ENCODE measurements around the gene VEZF1. TPM values are rescaled to one million over a fixed set of nuclear protein-coding genes. Genes with fewer than 3 reads are reported as not detected.

The VEZF1 gene
- total and polyA plus RNA-seq, 2 experiments from 2014 or later = 36.0 to 67.7 TPM

DNA sequence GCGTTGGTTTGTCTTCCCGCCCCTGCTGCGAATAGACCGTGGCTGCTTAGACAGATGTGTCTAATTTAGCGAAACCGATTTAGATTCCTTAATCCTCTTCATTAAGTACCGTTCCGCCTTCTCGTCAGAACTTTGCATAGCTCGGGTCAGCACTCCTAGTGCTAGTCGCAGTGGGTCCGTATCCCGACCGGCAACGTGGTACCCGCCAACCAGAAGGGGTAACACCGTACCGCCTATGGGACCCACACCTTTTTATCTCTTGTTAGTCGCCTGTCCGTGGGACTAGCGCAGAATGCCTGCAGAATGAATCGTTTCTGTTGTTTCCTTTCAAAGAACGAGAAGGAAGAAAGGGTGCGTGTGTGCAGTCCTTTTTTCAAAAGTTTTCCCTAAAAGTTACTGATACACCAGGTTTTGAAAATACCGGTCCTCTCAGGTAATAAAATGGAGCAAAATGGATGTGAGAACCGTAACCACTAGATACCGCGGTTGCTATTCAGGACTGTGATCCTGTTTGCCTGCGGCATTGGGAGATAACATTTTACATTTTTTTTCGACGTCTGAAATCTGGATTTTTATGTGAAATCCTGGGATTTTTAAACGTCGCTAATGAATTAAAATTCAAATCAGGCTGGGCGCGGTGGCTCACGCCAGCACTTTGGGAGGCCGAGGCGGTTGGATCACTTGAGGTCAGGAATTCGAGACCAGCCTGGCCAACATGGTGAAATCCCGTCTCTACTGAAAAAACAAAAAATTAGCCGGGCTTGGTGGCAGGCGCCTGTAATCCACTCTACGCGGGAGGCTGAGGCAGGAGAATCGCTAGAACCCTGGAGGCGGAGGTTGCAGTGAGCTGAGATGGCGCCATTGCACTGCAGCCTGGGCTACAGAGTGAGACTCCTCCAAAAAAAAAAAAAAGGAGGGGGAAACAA, 20.0 kb upstream of the VEZF1 start:
- peaks cover 54% of the 10 kb centered on the region for H3K36me3 Mint-ChIP-seq (ENCODE audit: low read depth)

More for the DNA sequence above, 20.0 kb upstream of the VEZF1 start:
- H3K9me2 ChIP-seq (ENCODE audit: insufficient read depth) = no peaks in the 10 kb centered on the region
- H3F3A ChIP-seq (replicated peaks; ENCODE audit: low read depth) = peaks cover 9% of the 10 kb centered on the region; the same call in 1 of the 2 replicates
- Mint-ChIP-seq H3K27ac (peak overlapping the region; percentile 100), H3K4me3 (peak overlapping the region; percentile 100), H3K9me3 (peaks cover 6% of the 10 kb centered on the region; the same call in 2 of the 3 replicates), H3K27me3 (ENCODE audit: insufficient read depth, low read depth, poor library complexity) (peaks cover 17% of the 10 kb centered on the region), H3K4me1 (peaks cover 26% of the 10 kb centered on the region)
- H3K36me3 ChIP-seq (ENCODE audit: insufficient read depth) = peaks cover 25% of the 10 kb centered on the region
- H3K4me1 ChIP-seq (ENCODE audit: insufficient read depth) = peaks cover 18% of the 10 kb centered on the region
- peak overlapping the region; percentile 100 for H3K27ac ChIP-seq (ENCODE audit: low read depth)
- peak overlapping the region; percentile 96 for H3K4me2 ChIP-seq
- H3K79me2 ChIP-seq (replicated peaks; ENCODE audit: insufficient read depth) = peaks cover 39% of the 10 kb centered on the region
- peak; percentile 69 for ATAC-seq
- H3K4me3 ChIP-seq = peak overlapping the region; percentile 94
- no peaks in the 10 kb centered on the region for H3K27me3 ChIP-seq (ENCODE audit: insufficient read depth)
- TF ChIP-seq STAT1 (IDR thresholded peaks at IDR 0.05; ENCODE audit: unreplicated experiment) = no peak
- TF ChIP-seq NANOG (IDR thresholded peaks at IDR 0.05; ENCODE audit: borderline replicate concordance) = no peak
- no peak for TF ChIP-seq REST (IDR thresholded peaks at IDR 0.05; ENCODE audit: unreplicated experiment)
- peak; percentile 11 to 46; a peak in 2 of 4 replicates for TF ChIP-seq CTCF (conservative IDR thresholded peaks at IDR 0.05; ENCODE audit: low read depth in 2 of 2)
- TF ChIP-seq ZNF114 (CRISPR knock-in tag; IDR thresholded peaks at IDR 0.05) = no peak
- no peak for TF ChIP-seq EZH2phosphoT487 (IDR thresholded peaks at IDR 0.05; ENCODE audit: unreplicated experiment)
- TF ChIP-seq, protein P1, sequence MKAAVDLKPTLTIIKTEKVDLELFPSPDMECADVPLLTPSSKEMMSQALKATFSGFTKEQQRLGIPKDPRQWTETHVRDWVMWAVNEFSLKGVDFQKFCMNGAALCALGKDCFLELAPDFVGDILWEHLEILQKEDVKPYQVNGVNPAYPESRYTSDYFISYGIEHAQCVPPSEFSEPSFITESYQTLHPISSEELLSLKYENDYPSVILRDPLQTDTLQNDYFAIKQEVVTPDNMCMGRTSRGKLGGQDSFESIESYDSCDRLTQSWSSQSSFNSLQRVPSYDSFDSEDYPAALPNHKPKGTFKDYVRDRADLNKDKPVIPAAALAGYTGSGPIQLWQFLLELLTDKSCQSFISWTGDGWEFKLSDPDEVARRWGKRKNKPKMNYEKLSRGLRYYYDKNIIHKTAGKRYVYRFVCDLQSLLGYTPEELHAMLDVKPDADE (IDR thresholded peaks at IDR 0.05) = no peak
- no peak for TF ChIP-seq ZNF462 (CRISPR knock-in tag; IDR thresholded peaks at IDR 0.05)
- DNase-seq (ENCODE audit: low spot score) = peak; percentile 44
- peak overlapping the region; percentile 45; the same call in 1 of the 2 replicates for H2AFZ ChIP-seq
- peaks cover 20% of the 10 kb centered on the region for H4K20me1 ChIP-seq (replicated peaks; ENCODE audit: insufficient read depth)

All from GM23338 (cell line).